Peyer's patch (tissue), 4 donors: ENCODE measurements around the gene ZNF541.

Experiments
- POLR2A ChIP-seq, 2 donors: fragments of 450-650 bp; IDR thresholded peaks; one replicate each; pipeline ENCODE4 v1.5.1; 2017; ENCODE audit warnings: antibody characterized with exemption in 2 of 2, mild to moderate bottlenecking in 2 of 2, moderate library complexity in 2 of 2
- TF ChIP-seq, protein P1 (sequence below), 6 experiments: fragments of 450-650 bp in 4 of 6; fragments of 200-600 bp in 2 of 6; sonication (generic) in 1 of 6; IDR thresholded peaks; one replicate each; pipeline ENCODE4 v1.5.1; 2017 to 2019; ENCODE audit warnings: antibody characterized with exemption in 6 of 6, mild to moderate bottlenecking in 3 of 6, moderate library complexity in 1 of 6

DNA sequence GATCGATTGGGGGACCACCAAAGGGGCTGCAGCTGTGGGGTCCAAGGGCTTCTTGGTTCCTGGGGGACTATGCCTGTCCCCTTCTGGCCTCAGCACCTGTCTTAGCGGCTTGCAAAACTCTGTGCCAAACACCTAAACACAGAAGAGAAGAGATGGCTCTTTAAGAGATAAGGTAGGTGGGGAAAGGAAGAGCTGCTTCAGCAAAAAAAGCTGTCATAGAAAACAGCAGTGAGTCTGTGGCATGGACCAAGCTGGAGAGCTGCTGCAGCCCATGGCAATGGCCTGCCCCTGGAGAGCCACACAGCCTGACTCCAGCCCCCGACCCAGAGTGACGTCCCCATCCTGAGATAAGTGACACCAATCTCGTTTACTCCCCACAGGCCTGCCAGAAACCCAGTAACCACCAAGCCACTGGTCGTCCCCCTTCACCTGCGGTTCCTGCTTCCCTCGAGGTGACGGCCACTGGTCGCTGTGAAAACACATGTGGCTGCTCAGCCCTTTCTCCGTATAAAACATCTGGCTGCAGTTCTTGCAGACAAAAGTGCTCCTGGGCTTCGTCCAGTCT, 33.1 kb downstream of the ZNF541 start:
- TF ChIP-seq, protein P1, sequence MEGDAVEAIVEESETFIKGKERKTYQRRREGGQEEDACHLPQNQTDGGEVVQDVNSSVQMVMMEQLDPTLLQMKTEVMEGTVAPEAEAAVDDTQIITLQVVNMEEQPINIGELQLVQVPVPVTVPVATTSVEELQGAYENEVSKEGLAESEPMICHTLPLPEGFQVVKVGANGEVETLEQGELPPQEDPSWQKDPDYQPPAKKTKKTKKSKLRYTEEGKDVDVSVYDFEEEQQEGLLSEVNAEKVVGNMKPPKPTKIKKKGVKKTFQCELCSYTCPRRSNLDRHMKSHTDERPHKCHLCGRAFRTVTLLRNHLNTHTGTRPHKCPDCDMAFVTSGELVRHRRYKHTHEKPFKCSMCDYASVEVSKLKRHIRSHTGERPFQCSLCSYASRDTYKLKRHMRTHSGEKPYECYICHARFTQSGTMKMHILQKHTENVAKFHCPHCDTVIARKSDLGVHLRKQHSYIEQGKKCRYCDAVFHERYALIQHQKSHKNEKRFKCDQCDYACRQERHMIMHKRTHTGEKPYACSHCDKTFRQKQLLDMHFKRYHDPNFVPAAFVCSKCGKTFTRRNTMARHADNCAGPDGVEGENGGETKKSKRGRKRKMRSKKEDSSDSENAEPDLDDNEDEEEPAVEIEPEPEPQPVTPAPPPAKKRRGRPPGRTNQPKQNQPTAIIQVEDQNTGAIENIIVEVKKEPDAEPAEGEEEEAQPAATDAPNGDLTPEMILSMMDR (IDR thresholded peaks at IDR 0.05), result no peak
- TF ChIP-seq POLR2A (IDR thresholded peaks at IDR 0.05), result no peak
